ENCODE measurements around the gene SRGAP3. TPM values are rescaled to one million over a fixed set of nuclear protein-coding genes. Genes with fewer than 3 reads are reported as not detected.

The SRGAP3 gene
- total RNA-seq, 4 donors from 2014 or later, result 6.7 to 24.8 (median 19.7) TPM

DNA sequence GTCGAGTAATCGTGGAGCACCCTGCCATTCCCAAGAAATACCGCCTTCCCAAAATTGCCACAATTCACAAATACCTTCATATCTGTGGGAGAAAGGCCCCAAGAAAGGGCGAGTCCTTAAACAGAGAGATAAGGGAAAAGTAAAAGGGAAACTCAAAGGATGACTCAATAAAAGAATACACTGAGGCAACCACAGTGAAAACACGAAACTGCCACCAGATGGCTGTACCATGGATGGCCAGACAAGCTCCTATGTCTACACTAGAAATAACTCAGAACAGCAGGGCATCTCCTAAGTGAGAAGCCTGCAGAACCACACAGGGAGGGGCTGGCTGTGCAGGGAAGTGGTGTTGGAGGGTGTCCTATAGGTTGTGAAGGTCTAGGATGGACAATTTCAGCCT, 25.0 kb downstream of the SRGAP3 start:
- TF ChIP-seq POLR2A (IDR thresholded peaks at IDR 0.05), result no peak
- TF ChIP-seq, protein P1, sequence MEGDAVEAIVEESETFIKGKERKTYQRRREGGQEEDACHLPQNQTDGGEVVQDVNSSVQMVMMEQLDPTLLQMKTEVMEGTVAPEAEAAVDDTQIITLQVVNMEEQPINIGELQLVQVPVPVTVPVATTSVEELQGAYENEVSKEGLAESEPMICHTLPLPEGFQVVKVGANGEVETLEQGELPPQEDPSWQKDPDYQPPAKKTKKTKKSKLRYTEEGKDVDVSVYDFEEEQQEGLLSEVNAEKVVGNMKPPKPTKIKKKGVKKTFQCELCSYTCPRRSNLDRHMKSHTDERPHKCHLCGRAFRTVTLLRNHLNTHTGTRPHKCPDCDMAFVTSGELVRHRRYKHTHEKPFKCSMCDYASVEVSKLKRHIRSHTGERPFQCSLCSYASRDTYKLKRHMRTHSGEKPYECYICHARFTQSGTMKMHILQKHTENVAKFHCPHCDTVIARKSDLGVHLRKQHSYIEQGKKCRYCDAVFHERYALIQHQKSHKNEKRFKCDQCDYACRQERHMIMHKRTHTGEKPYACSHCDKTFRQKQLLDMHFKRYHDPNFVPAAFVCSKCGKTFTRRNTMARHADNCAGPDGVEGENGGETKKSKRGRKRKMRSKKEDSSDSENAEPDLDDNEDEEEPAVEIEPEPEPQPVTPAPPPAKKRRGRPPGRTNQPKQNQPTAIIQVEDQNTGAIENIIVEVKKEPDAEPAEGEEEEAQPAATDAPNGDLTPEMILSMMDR (IDR thresholded peaks at IDR 0.05), result no peak
- H3K9me3 ChIP-seq, result no peaks in the 10 kb centered on the region
- no peak for DNase-seq
- H3K27ac ChIP-seq, result no peak overlapping the region
- no peak overlapping the region for H3K4me3 ChIP-seq
- H3K36me3 ChIP-seq, result no peaks in the 10 kb centered on the region
- H3K4me1 ChIP-seq, result no peaks in the 10 kb centered on the region
- no peaks in the 10 kb centered on the region for H3K27me3 ChIP-seq

- no peaks in the 10 kb centered on the region for H3K9me3 ChIP-seq
- no peak for TF ChIP-seq POLR2A (IDR thresholded peaks at IDR 0.05)
- TF ChIP-seq, protein P1 (IDR thresholded peaks at IDR 0.05), result no peak
- no peak for DNase-seq
Observed at GRCh38 chr3:9223672-9224071, 25.8 kb downstream of the SRGAP3 start.

GRCh38 chr3:9222956-9223639, 26.3 kb downstream of the SRGAP3 start:
- Histone ChIP-seq H3K27me3 (no peaks in the 10 kb centered on the region), H3K4me3 (no peak overlapping the region), H3K9me3 (no peaks in the 10 kb centered on the region), H3K36me3 (no peaks in the 10 kb centered on the region), H3K4me1 (no peaks in the 10 kb centered on the region), H3K27ac (no peak overlapping the region)
- DNase-seq, result no peak
- no peak for TF ChIP-seq POLR2A (IDR thresholded peaks at IDR 0.05)
- TF ChIP-seq, protein P1 (IDR thresholded peaks at IDR 0.05), result no peak

More at GRCh38 chr3:9223672-9224071, 25.8 kb downstream of the SRGAP3 start:
- Histone ChIP-seq H3K27me3 (no peaks in the 10 kb centered on the region), H3K36me3 (no peaks in the 10 kb centered on the region), H3K4me3 (no peak overlapping the region), H3K27ac (no peak overlapping the region), H3K4me1 (no peaks in the 10 kb centered on the region)

GRCh38 chr3:9222049-9222448, 27.4 kb downstream of the SRGAP3 start:
- no peak for DNase-seq
- TF ChIP-seq, protein P1 (IDR thresholded peaks at IDR 0.05), result no peak
- TF ChIP-seq POLR2A (IDR thresholded peaks at IDR 0.05), result no peak
- no peaks in the 10 kb centered on the region for H3K4me1 ChIP-seq

GRCh38 chr3:9218514-9218846, 31.0 kb downstream of the SRGAP3 start:
- H3K27me3 ChIP-seq, result no peaks in the 10 kb centered on the region

More at GRCh38 chr3:9222049-9222448, 27.4 kb downstream of the SRGAP3 start:
- Histone ChIP-seq H3K27me3 (no peaks in the 10 kb centered on the region), H3K36me3 (no peaks in the 10 kb centered on the region), H3K9me3 (no peaks in the 10 kb centered on the region), H3K27ac (no peak overlapping the region), H3K4me3 (no peak overlapping the region)

More at GRCh38 chr3:9218514-9218846, 31.0 kb downstream of the SRGAP3 start:
- Histone ChIP-seq H3K4me3 (no peak overlapping the region), H3K36me3 (no peaks in the 10 kb centered on the region), H3K27ac (no peak overlapping the region), H3K9me3 (no peaks in the 10 kb centered on the region), H3K4me1 (no peaks in the 10 kb centered on the region)
- no peak for DNase-seq
- TF ChIP-seq, protein P1 (IDR thresholded peaks at IDR 0.05), result no peak
- TF ChIP-seq POLR2A (IDR thresholded peaks at IDR 0.05), result no peak
